ENCODE results near the gene APOL3.
"Not testable (repeated sequence)": the region's sequence is repeated elsewhere in the genome, so short reads cannot be mapped to it uniquely, and the experiment has no call there.

APOL3 gene

GRCh38 chr22:36160499-36160942 lies at the start of gene APOL3:
APOL3 (minus strand) TSS chr22:36160755; CDS start chr22:36149055, 11,700 bp downstream.
- in situ Hi-C loops (cut with MboI; ENCODE audit: low sequenced_read_pairs): no loop called here

GRCh38 chr22:36210224-36210623 lies 49.7 kb upstream of the APOL3 start:
- in situ Hi-C loops (cut with MboI; ENCODE audit: low sequenced_read_pairs): no loop called here

GRCh38 chr22:36209488-36209908 lies 48.9 kb upstream of the APOL3 start:
- in situ Hi-C loops (cut with MboI; ENCODE audit: low sequenced_read_pairs): not testable (repeated sequence)

- in situ Hi-C loops (cut with MboI; ENCODE audit: low sequenced_read_pairs): no loop called here
Observed at GRCh38 chr22:36208914-36209313, 48.4 kb upstream of the APOL3 start.

GRCh38 chr22:36208162-36208765 lies 47.7 kb upstream of the APOL3 start:
- in situ Hi-C loops (cut with MboI; ENCODE audit: low sequenced_read_pairs): no loop called here

- in situ Hi-C loops (cut with MboI; ENCODE audit: low sequenced_read_pairs): no loop called here
Observed at GRCh38 chr22:36206255-36206654, 45.7 kb upstream of the APOL3 start.

- in situ Hi-C loops (cut with MboI; ENCODE audit: low sequenced_read_pairs): not testable (repeated sequence)
Observed at GRCh38 chr22:36205573-36205972, 45.0 kb upstream of the APOL3 start.

- in situ Hi-C loops (cut with MboI; ENCODE audit: low sequenced_read_pairs): no loop called here
Observed at GRCh38 chr22:36204632-36205015, 44.1 kb upstream of the APOL3 start.

GRCh38 chr22:36204001-36204631 lies 43.6 kb upstream of the APOL3 start:
- in situ Hi-C loops (cut with MboI; ENCODE audit: low sequenced_read_pairs): no loop called here

- in situ Hi-C loops (cut with MboI; ENCODE audit: low sequenced_read_pairs): not testable (repeated sequence)
Observed at GRCh38 chr22:36203441-36203840, 42.9 kb upstream of the APOL3 start.

- in situ Hi-C loops (cut with MboI; ENCODE audit: low sequenced_read_pairs): not testable (repeated sequence)
Observed at GRCh38 chr22:36202906-36203305, 42.4 kb upstream of the APOL3 start.

- in situ Hi-C loops (cut with MboI; ENCODE audit: low sequenced_read_pairs): no loop called here
Observed at GRCh38 chr22:36201630-36202319, 41.2 kb upstream of the APOL3 start, which contains the start of gene APOL4. APOL4 (minus strand) TSS chr22:36201809; CDS start chr22:36201734, 75 bp downstream.

- in situ Hi-C loops (cut with MboI; ENCODE audit: low sequenced_read_pairs): not testable (repeated sequence)
Observed at GRCh38 chr22:36201025-36201424, 40.5 kb upstream of the APOL3 start.

- in situ Hi-C loops (cut with MboI; ENCODE audit: low sequenced_read_pairs): no loop called here
Observed at GRCh38 chr22:36199001-36199551, 38.5 kb upstream of the APOL3 start.

- in situ Hi-C loops (cut with MboI; ENCODE audit: low sequenced_read_pairs): no loop called here
Observed at GRCh38 chr22:36198536-36198935, 38.0 kb upstream of the APOL3 start.

- in situ Hi-C loops (cut with MboI; ENCODE audit: low sequenced_read_pairs): no loop called here
Observed at GRCh38 chr22:36197514-36198146, 37.1 kb upstream of the APOL3 start.

- in situ Hi-C loops (cut with MboI; ENCODE audit: low sequenced_read_pairs): no loop called here
Observed at GRCh38 chr22:36197065-36197440, 36.5 kb upstream of the APOL3 start.

- in situ Hi-C loops (cut with MboI; ENCODE audit: low sequenced_read_pairs): no loop called here
Observed at GRCh38 chr22:36196254-36197064, 35.9 kb upstream of the APOL3 start.

GRCh38 chr22:36194971-36195370 lies 34.4 kb upstream of the APOL3 start:
- in situ Hi-C loops (cut with MboI; ENCODE audit: low sequenced_read_pairs): no loop called here

- in situ Hi-C loops (cut with MboI; ENCODE audit: low sequenced_read_pairs): no loop called here
Observed at GRCh38 chr22:36194385-36194784, 33.8 kb upstream of the APOL3 start.

Data from HL-60/S4 treated with retinoic acid at 250 ng/mL for 4 days and 3 days (cell line).